ENCODE results near the gene CCR6. TPM values are rescaled to one million over a fixed set of nuclear protein-coding genes. Genes with fewer than 3 reads are reported as not detected.

Gene CCR6
- total and polyA plus RNA-seq, 2 of the 8 experiments (the other 6 are each of a cell fraction or from before 2014, with no cell fraction given), result 0.06 TPM; not detected in 1

DNA sequence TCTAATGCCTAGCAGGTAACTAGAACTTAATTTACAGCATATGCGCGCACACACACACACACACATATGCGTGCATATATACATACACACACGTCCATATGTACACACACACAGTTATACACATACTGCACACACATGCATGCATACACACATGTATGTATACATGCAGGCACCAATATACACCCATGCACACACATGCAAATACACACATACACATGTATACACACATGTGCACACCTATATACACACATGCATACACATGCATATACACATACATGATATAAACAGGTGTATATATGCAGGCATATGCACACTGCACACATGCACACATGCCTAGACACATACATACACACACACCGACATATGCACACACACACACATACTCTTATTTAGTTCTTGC lies 1.9 kb downstream of the CCR6 start (continued):
- TF ChIP-seq, protein P1, sequence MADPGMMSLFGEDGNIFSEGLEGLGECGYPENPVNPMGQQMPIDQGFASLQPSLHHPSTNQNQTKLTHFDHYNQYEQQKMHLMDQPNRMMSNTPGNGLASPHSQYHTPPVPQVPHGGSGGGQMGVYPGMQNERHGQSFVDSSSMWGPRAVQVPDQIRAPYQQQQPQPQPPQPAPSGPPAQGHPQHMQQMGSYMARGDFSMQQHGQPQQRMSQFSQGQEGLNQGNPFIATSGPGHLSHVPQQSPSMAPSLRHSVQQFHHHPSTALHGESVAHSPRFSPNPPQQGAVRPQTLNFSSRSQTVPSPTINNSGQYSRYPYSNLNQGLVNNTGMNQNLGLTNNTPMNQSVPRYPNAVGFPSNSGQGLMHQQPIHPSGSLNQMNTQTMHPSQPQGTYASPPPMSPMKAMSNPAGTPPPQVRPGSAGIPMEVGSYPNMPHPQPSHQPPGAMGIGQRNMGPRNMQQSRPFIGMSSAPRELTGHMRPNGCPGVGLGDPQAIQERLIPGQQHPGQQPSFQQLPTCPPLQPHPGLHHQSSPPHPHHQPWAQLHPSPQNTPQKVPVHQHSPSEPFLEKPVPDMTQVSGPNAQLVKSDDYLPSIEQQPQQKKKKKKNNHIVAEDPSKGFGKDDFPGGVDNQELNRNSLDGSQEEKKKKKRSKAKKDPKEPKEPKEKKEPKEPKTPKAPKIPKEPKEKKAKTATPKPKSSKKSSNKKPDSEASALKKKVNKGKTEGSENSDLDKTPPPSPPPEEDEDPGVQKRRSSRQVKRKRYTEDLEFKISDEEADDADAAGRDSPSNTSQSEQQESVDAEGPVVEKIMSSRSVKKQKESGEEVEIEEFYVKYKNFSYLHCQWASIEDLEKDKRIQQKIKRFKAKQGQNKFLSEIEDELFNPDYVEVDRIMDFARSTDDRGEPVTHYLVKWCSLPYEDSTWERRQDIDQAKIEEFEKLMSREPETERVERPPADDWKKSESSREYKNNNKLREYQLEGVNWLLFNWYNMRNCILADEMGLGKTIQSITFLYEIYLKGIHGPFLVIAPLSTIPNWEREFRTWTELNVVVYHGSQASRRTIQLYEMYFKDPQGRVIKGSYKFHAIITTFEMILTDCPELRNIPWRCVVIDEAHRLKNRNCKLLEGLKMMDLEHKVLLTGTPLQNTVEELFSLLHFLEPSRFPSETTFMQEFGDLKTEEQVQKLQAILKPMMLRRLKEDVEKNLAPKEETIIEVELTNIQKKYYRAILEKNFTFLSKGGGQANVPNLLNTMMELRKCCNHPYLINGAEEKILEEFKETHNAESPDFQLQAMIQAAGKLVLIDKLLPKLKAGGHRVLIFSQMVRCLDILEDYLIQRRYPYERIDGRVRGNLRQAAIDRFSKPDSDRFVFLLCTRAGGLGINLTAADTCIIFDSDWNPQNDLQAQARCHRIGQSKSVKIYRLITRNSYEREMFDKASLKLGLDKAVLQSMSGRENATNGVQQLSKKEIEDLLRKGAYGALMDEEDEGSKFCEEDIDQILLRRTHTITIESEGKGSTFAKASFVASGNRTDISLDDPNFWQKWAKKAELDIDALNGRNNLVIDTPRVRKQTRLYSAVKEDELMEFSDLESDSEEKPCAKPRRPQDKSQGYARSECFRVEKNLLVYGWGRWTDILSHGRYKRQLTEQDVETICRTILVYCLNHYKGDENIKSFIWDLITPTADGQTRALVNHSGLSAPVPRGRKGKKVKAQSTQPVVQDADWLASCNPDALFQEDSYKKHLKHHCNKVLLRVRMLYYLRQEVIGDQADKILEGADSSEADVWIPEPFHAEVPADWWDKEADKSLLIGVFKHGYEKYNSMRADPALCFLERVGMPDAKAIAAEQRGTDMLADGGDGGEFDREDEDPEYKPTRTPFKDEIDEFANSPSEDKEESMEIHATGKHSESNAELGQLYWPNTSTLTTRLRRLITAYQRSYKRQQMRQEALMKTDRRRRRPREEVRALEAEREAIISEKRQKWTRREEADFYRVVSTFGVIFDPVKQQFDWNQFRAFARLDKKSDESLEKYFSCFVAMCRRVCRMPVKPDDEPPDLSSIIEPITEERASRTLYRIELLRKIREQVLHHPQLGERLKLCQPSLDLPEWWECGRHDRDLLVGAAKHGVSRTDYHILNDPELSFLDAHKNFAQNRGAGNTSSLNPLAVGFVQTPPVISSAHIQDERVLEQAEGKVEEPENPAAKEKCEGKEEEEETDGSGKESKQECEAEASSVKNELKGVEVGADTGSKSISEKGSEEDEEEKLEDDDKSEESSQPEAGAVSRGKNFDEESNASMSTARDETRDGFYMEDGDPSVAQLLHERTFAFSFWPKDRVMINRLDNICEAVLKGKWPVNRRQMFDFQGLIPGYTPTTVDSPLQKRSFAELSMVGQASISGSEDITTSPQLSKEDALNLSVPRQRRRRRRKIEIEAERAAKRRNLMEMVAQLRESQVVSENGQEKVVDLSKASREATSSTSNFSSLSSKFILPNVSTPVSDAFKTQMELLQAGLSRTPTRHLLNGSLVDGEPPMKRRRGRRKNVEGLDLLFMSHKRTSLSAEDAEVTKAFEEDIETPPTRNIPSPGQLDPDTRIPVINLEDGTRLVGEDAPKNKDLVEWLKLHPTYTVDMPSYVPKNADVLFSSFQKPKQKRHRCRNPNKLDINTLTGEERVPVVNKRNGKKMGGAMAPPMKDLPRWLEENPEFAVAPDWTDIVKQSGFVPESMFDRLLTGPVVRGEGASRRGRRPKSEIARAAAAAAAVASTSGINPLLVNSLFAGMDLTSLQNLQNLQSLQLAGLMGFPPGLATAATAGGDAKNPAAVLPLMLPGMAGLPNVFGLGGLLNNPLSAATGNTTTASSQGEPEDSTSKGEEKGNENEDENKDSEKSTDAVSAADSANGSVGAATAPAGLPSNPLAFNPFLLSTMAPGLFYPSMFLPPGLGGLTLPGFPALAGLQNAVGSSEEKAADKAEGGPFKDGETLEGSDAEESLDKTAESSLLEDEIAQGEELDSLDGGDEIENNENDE (IDR thresholded peaks at IDR 0.05; ENCODE audit: insufficient replicate concordance, low read length), result no peak
- TF ChIP-seq CREB1 (IDR thresholded peaks at IDR 0.05) (no peak), CHD2 (IDR thresholded peaks at IDR 0.05; ENCODE audit: low read length) (no peak), SP4 (IDR thresholded peaks at IDR 0.05; ENCODE audit: low read length) (no peak), YY1 (IDR thresholded peaks at IDR 0.05; ENCODE audit: low read depth, low read length) (no peak)

Data from H1 (cell line).